Gastrocnemius medialis (tissue), 4 donors: ENCODE data around the gene FRK.

Experiments
- POLR2A ChIP-seq, 2 donors: fragments of 450-650 bp; IDR thresholded peaks; one replicate each; pipeline ENCODE4 v1.6.1; 2017; ENCODE audit warnings: antibody characterized with exemption in 2 of 2, mild to moderate bottlenecking in 2 of 2, moderate library complexity in 2 of 2
- TF ChIP-seq, protein P1 (sequence below), 5 experiments: fragments of 450-650 bp in 3 of 5; fragments of 200-600 bp in 2 of 5; sonication (generic) in 2 of 5; IDR thresholded peaks in 4 of 5; conservative IDR thresholded peaks in 1 of 5; 1 replicate in 4 of 5; 2 replicates in 1 of 5; pipeline ENCODE4 v1.5.1; 2016 to 2019; ENCODE audit warnings: antibody characterized with exemption in 5 of 5, mild to moderate bottlenecking in 3 of 5, moderate library complexity in 3 of 5

DNA sequence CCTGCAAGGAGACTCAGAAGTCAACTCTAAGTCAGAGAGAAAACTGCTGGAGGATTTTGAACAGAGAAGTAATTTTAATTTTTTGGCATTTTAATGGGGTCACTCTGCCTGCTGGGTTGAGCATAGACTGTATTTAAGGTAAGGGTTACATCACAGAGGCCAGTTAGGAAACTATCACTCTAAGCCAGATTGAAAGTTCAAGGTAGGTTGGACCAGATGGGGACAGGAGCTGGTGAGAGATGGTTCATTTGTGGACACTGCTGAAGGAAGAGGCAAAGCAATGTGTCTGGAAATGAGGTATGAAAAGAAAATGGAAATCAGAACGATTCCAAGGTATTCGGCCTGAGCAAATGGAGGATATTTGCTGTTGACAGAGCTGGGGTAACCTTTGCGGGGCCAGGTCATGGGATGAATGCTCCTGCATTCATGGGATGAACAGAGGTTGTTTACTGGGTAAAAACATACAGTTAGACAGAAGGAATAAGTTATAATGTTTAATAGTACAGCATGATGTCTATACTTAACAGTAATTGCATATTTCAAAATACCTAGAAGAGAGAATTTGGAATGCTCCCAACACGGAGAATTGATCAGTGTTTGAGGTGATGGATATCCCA, 26.9 kb downstream of the FRK start:
- no peak for TF ChIP-seq POLR2A (IDR thresholded peaks at IDR 0.05)
- TF ChIP-seq, protein P1, sequence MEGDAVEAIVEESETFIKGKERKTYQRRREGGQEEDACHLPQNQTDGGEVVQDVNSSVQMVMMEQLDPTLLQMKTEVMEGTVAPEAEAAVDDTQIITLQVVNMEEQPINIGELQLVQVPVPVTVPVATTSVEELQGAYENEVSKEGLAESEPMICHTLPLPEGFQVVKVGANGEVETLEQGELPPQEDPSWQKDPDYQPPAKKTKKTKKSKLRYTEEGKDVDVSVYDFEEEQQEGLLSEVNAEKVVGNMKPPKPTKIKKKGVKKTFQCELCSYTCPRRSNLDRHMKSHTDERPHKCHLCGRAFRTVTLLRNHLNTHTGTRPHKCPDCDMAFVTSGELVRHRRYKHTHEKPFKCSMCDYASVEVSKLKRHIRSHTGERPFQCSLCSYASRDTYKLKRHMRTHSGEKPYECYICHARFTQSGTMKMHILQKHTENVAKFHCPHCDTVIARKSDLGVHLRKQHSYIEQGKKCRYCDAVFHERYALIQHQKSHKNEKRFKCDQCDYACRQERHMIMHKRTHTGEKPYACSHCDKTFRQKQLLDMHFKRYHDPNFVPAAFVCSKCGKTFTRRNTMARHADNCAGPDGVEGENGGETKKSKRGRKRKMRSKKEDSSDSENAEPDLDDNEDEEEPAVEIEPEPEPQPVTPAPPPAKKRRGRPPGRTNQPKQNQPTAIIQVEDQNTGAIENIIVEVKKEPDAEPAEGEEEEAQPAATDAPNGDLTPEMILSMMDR (IDR thresholded peaks at IDR 0.05 in 4 of 5, conservative IDR thresholded peaks at IDR 0.05 in 1 of 5) = no peak
